HepG2 (cell line): ENCODE data around the gene KIAA0232. TPM values are rescaled to one million over a fixed set of nuclear protein-coding genes. Genes with fewer than 3 reads are reported as not detected.

Source experiments
- ATAC-seq: fragments of 200-7000 bp; cut with Tn5 transposase; 3 replicates; pipeline ENCODE4 v1.9.1; 2020; ENCODE audit warnings: mild to moderate bottlenecking, moderate library complexity
- BruUV-seq: library from RNA; stranded (reverse); fragments of 400-500 nt; replicated peaks from 2 replicates; lab custom pipeline; 2021; lab: Mats Ljungman, UMichigan
- CTCF ChIA-PET: fragments of 300-600 bp; formaldehyde crosslinking; extraction: SDS; loops from one replicate; lab custom pipeline; 2021; ENCODE audit warnings: low total read pairs, inconsistent platforms, low intra/inter-chr PET ratio; lab: Yijun Ruan, JAX
- POLR2A ChIA-PET: fragments of 350-600 bp; sonication (Branson Sonifier 250); formaldehyde crosslinking; loops from one replicate; lab custom pipeline; 2020; ENCODE audit warnings: antibody characterized with exemption, inconsistent platforms; lab: Yijun Ruan, JAX
- DNase-seq: peaks from one replicate; pipeline ENCODE4 v3.0.0-alpha.2; 2015; ENCODE audit warnings: low spot score
- FAIRE-seq: peaks from 3 replicates; lab custom pipeline; 2011; peaks lifted over from hg19 to GRCh38; lab: Jason Lieb, UNC
- H2AFZ ChIP-seq: one replicate; pipeline ENCODE4 v1.6.1; 2011; ENCODE audit warnings: low read length, inconsistent platforms
- H3K27ac ChIP-seq: fragments of 300-600 bp; 3 replicates; pipeline ENCODE4 v1.8.0; 2011; ENCODE audit warnings: mixed run types, mild to moderate bottlenecking, mixed read lengths, low read length, inconsistent platforms; ENCODE audit not compliant: insufficient read depth; ENCODE audit errors: extremely low read length
- H3K27me3 ChIP-seq, 2 experiments: fragments of 200-600 bp in 1 of 2; 2 replicates in 1 of 2; 3 replicates in 1 of 2; pipeline versions ENCODE4 v1.6.0 to v1.8.0; 2011; ENCODE audit warnings: low read length in 2 of 2, mild to moderate bottlenecking in 2 of 2, moderate library complexity in 2 of 2, inconsistent platforms in 1 of 2; ENCODE audit not compliant: insufficient read depth in 2 of 2, control insufficient read depth in 1 of 2
- H3K36me3 ChIP-seq, 2 experiments: fragments of 200-600 bp in 1 of 2; replicated peaks in 1 of 2; 2 replicates in 1 of 2; 3 replicates in 1 of 2; pipeline versions ENCODE4 v1.5.1 to v1.8.0; 2011; ENCODE audit warnings: low read length in 2 of 2, inconsistent platforms in 1 of 2; ENCODE audit not compliant: insufficient read depth in 2 of 2, control insufficient read depth in 1 of 2
- H3K4me1 ChIP-seq: 2 replicates; pipeline ENCODE4 v1.5.1; 2012; ENCODE audit warnings: low read length, inconsistent platforms; ENCODE audit not compliant: insufficient read depth
- H3K4me2 ChIP-seq: 2 replicates; pipeline ENCODE4 v1.6.0; 2011; ENCODE audit warnings: low read depth, low read length, inconsistent platforms
- H3K4me3 ChIP-seq, 3 experiments: fragments of 200-600 bp in 1 of 3; sonication (generic), shearing (Covaris generic) in 1 of 3; replicated peaks in 1 of 3; 2 replicates each; pipeline ENCODE4 v1.5.1; 2011 to 2016; ENCODE audit warnings: low read length in 3 of 3, inconsistent platforms in 2 of 3, low read depth in 2 of 3, mild to moderate bottlenecking in 2 of 3, control low read depth in 1 of 3, mixed read lengths in 1 of 3; ENCODE audit not compliant: insufficient read depth in 1 of 3
- H3K79me2 ChIP-seq: one replicate; pipeline ENCODE4 v1.6.1; 2011; ENCODE audit warnings: low read length, inconsistent platforms; ENCODE audit not compliant: insufficient read depth
- H3K9ac ChIP-seq: 2 replicates; pipeline ENCODE4 v1.6.0; 2011; ENCODE audit warnings: mild to moderate bottlenecking, low read depth, low read length, inconsistent platforms; ENCODE audit not compliant: insufficient read depth
- H3K9me3 ChIP-seq: 2 replicates; pipeline ENCODE4 v1.5.1; 2012; ENCODE audit warnings: mild to moderate bottlenecking, low read length
- H4K20me1 ChIP-seq: 2 replicates; pipeline ENCODE4 v1.6.0; 2011; ENCODE audit warnings: inconsistent platforms, mild to moderate bottlenecking, low read length, moderate library complexity; ENCODE audit not compliant: insufficient read depth
- ARID2 ChIP-seq: sonication (generic); formaldehyde crosslinking; IDR thresholded peaks from 2 replicates; pipeline ENCODE4 v1.8.1; 2022; ENCODE audit warnings: mild to moderate bottlenecking, missing genetic modification reagents, borderline replicate concordance
- BRCA1 ChIP-seq: sonication (generic); formaldehyde crosslinking; IDR thresholded peaks from 2 replicates; pipeline ENCODE4 v1.4.0; 2020; ENCODE audit warnings: missing genetic modification reagents
- DR1 ChIP-seq: sonication (generic); formaldehyde crosslinking; IDR thresholded peaks from 2 replicates; pipeline ENCODE4 v1.8.0; 2021; ENCODE audit warnings: mild to moderate bottlenecking, missing genetic modification reagents, inconsistent platforms
- HNF4A ChIP-seq: sonication (generic); formaldehyde crosslinking; IDR thresholded peaks from 2 replicates; pipeline ENCODE4 v1.4.0; 2020; ENCODE audit warnings: missing genetic modification reagents
- THYN1 ChIP-seq: sonication (generic); formaldehyde crosslinking; IDR thresholded peaks from 2 replicates; pipeline ENCODE4 v1.8.1; 2023; ENCODE audit warnings: low read depth, mild to moderate bottlenecking, moderate library complexity, missing genetic modification reagents, borderline replicate concordance
- ZBTB3 ChIP-seq: sonication (generic); formaldehyde crosslinking; IDR thresholded peaks from 2 replicates; pipeline ENCODE4 v1.4.0; 2020; ENCODE audit warnings: low read depth, mild to moderate bottlenecking, moderate library complexity, missing genetic modification reagents, borderline replicate concordance
- ZNF224 ChIP-seq: sonication (generic); formaldehyde crosslinking; IDR thresholded peaks from 2 replicates; pipeline ENCODE4 v1.5.0; 2020; ENCODE audit warnings: mild to moderate bottlenecking, missing genetic modification reagents
- ZNF235 ChIP-seq: sonication (generic); formaldehyde crosslinking; IDR thresholded peaks from 2 replicates; pipeline ENCODE4 v1.8.1; 2023; ENCODE audit warnings: mild to moderate bottlenecking, missing genetic modification reagents, borderline replicate concordance
- ZNF431 ChIP-seq: sonication (generic); formaldehyde crosslinking; IDR thresholded peaks from 2 replicates; pipeline ENCODE4 v1.9.0; 2022; ENCODE audit warnings: missing genetic modification reagents, low read depth, mild to moderate bottlenecking, borderline replicate concordance
- WGBS: methylation state at CpG from one replicate; pipeline ENCODE4 v1.1.6; 2017; ENCODE audit warnings: low lambda C conversion rate; 5-methylcytosine and 5-hydroxymethylcytosine counted together
- in situ Hi-C: cut with HindIII; loops from 2 replicates; pipeline ENCODE4 v1.10.0; 2017; ENCODE audit warnings: low pct_unique_long_range_greater_than_20kb; ENCODE audit not compliant: extremely low pct_ligation_motif_present
- intact Hi-C: fragments of 100-400 bp; cut with micrococcal nuclease; formaldehyde crosslinking; loops from one replicate; pipeline ENCODE4 v1.10.0; 2022; ENCODE audit not compliant: unreplicated experiment
- polyA plus RNA-seq, 8 experiments: library from polyadenylated mRNA; depleted of rRNA in 3 of 8; stranded (reverse) in 7 of 8; unstranded in 1 of 8; fragments of >200 nt; fragmentation: Illumina TruSeq in 4 of 8; extraction: Trizol in 4 of 8; gene quantifications; 2 replicates each; pipeline versions ENCODE4 v1.2.1 to v1.2.3, GENCODE V29; 2011 to 2016; ENCODE audit warnings: low read depth in 4 of 8, missing spikeins in 1 of 8, mixed read lengths in 1 of 8; ENCODE audit not compliant: insufficient read depth in 1 of 8
- total RNA-seq, 5 experiments: library from RNA; depleted of rRNA; stranded (reverse); fragments of >200 nt; fragmentation: Illumina TruSeq; extraction: Trizol; gene quantifications; 2 replicates each; pipeline ENCODE4 v1.2.3, GENCODE V29; 2016; ENCODE audit warnings: low read depth in 1 of 5
- TF ChIP-seq, protein P1 (sequence below): sonication (generic); formaldehyde crosslinking; IDR thresholded peaks from 2 replicates; pipeline ENCODE4 v1.5.0; 2020; ENCODE audit warnings: mild to moderate bottlenecking, missing genetic modification reagents, moderate library complexity
- TF ChIP-seq, protein P2 (sequence below): sonication (generic); formaldehyde crosslinking; IDR thresholded peaks from 2 replicates; pipeline ENCODE4 v1.4.0; 2020; ENCODE audit warnings: missing genetic modification reagents
- TF ChIP-seq, protein P3 (sequence below): sonication (generic); formaldehyde crosslinking; IDR thresholded peaks from 2 replicates; pipeline ENCODE4 v1.5.1; 2020; ENCODE audit warnings: mild to moderate bottlenecking, missing genetic modification reagents, borderline replicate concordance
- TF ChIP-seq, protein P4 (sequence below): sonication (generic); formaldehyde crosslinking; IDR thresholded peaks from 2 replicates; pipeline ENCODE4 v1.8.1; 2023; ENCODE audit warnings: mild to moderate bottlenecking, moderate library complexity, missing genetic modification reagents

Gene KIAA0232
- total and polyA plus RNA-seq, 2 of the 13 experiments (the other 11 are each of a cell fraction or from before 2014, with no cell fraction given) = 7.8 to 17.1 TPM

DNA sequence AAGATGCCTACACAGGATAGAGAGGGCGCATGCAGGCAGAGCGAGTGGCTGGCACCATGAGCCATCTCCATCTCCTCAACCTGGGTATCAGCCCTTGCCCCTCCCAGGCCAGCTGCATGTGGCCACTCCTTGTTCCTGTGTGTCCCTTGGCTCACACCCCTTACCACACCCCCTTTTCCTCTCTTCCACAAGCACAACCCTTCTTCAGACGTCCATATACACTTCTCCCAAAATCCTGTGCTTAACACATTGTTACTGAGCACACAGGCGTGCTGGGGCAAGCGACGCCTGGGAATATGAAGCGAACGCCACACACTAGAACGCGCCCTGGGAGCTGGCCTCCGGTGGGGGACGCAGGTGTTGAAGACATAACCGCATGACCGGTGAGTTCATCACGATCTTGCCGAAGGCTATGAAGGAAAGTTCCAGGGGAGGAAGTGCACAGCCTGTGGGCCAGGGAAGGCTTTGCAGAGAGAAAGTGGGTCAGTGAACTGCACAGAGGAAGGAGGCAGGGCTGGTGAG is 19.1 kb upstream of the KIAA0232 start (continued):
- no peak for TF ChIP-seq THYN1
- TF ChIP-seq, protein P1, sequence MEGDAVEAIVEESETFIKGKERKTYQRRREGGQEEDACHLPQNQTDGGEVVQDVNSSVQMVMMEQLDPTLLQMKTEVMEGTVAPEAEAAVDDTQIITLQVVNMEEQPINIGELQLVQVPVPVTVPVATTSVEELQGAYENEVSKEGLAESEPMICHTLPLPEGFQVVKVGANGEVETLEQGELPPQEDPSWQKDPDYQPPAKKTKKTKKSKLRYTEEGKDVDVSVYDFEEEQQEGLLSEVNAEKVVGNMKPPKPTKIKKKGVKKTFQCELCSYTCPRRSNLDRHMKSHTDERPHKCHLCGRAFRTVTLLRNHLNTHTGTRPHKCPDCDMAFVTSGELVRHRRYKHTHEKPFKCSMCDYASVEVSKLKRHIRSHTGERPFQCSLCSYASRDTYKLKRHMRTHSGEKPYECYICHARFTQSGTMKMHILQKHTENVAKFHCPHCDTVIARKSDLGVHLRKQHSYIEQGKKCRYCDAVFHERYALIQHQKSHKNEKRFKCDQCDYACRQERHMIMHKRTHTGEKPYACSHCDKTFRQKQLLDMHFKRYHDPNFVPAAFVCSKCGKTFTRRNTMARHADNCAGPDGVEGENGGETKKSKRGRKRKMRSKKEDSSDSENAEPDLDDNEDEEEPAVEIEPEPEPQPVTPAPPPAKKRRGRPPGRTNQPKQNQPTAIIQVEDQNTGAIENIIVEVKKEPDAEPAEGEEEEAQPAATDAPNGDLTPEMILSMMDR (CRISPR knock-in tag) = peak; percentile 53
- TF ChIP-seq, protein P2, sequence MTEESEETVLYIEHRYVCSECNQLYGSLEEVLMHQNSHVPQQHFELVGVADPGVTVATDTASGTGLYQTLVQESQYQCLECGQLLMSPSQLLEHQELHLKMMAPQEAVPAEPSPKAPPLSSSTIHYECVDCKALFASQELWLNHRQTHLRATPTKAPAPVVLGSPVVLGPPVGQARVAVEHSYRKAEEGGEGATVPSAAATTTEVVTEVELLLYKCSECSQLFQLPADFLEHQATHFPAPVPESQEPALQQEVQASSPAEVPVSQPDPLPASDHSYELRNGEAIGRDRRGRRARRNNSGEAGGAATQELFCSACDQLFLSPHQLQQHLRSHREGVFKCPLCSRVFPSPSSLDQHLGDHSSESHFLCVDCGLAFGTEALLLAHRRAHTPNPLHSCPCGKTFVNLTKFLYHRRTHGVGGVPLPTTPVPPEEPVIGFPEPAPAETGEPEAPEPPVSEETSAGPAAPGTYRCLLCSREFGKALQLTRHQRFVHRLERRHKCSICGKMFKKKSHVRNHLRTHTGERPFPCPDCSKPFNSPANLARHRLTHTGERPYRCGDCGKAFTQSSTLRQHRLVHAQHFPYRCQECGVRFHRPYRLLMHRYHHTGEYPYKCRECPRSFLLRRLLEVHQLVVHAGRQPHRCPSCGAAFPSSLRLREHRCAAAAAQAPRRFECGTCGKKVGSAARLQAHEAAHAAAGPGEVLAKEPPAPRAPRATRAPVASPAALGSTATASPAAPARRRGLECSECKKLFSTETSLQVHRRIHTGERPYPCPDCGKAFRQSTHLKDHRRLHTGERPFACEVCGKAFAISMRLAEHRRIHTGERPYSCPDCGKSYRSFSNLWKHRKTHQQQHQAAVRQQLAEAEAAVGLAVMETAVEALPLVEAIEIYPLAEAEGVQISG = no peak
- TF ChIP-seq, all 625 proteins: peak for 5

DNA sequence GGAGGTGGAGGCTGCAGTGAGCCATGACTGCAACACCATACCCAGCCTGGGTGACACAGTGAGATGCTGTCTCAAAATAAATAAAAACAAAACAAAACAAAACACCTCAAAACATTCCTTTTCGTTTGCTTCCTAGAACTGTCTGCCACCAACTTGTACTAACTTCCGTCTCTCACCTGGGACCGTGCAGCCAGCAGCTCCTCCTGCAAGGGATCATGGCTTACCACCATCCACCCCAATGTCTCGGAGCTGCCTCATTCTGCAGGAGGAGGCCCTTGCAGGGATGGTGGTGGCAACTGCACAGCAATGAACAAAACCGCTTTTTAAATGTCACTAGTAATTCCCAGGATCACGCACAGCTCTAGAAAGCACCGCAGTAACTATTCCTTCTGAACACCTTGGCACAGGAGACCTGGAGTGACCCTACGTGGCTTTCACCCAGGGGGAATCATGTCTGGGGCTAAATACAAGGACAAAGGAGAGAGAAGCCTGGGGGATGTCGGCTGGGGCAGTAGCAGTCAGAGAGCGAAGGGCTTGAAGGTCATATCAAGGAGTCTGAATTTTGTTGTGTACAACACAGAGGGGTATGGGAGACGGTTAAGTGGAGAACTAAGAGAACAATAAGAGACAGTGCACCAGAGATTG is 17.4 kb upstream of the KIAA0232 start:
- Histone ChIP-seq H3K36me3 (no peaks in the 10 kb centered on the region), H3K79me2 (no peaks in the 10 kb centered on the region), H3K4me2 (no peak overlapping the region), H3K4me1 (peaks cover 74% of the 10 kb centered on the region), H3K27ac (no peak overlapping the region), H4K20me1 (no peaks in the 10 kb centered on the region), H3K4me3 (no peak overlapping the region), H3K27me3 (no peaks in the 10 kb centered on the region), H3K9ac (no peak overlapping the region), H3K9me3 (no peaks in the 10 kb centered on the region), H2AFZ (no peak overlapping the region)
- WGBS = 65% methylated on average over 11 of the region's 11 CpGs
- intact Hi-C loops = loop anchor here (5.0 kb wide), 1 partner anchor 43 kb away; no protein-coding TSS in a partner anchor
- ChIA-PET POLR2A (no interaction called here), CTCF (no interaction called here)
- DNase-seq (no peak), ATAC-seq (no peak), FAIRE-seq (no peak)
- BruUV-seq = no TSS peak
- in situ Hi-C loops = no loop called here
- TF ChIP-seq, protein P3, sequence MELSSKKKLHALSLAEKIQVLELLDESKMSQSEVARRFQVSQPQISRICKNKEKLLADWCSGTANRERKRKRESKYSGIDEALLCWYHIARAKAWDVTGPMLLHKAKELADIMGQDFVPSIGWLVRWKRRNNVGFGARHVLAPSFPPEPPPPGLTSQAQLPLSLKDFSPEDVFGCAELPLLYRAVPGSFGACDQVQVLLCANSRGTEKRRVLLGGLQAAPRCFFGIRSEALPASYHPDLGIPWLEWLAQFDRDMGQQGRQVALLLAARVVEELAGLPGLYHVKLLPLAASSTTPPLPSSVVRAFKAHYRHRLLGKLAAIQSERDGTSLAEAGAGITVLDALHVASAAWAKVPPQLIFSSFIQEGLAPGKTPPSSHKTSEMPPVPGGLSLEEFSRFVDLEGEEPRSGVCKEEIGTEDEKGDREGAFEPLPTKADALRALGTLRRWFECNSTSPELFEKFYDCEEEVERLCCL = no peak
- TF ChIP-seq ARID2 (CRISPR knock-in tag) = no peak
- no peak for TF ChIP-seq BRCA1
- no peak for TF ChIP-seq DR1
- no peak for TF ChIP-seq HNF4A (CRISPR knock-in tag)
- no peak for TF ChIP-seq ZNF431 (CRISPR knock-in tag)
- TF ChIP-seq ZBTB3 (CRISPR knock-in tag) = no peak
- TF ChIP-seq, protein P4, sequence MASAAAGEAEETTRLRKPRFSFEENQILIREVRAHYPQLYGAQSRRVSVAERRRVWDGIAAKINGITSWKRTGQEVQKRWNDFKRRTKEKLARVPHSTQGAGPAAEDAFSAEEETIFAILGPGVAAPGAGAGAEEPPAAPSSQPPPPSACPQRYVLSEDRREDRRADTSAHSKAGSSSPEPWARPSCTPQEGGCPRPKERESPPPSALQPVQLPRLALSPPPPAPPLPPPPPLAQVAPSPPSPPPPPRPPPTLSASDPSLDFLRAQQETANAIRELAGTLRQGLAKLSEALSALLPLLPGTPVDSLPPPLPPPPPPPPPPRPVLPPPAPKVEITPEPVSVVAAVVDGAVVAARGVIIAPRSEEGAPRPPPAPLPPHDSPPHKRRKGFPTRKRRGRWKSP = no peak
- no peak for TF ChIP-seq ZNF224 (CRISPR knock-in tag)
- TF ChIP-seq ZNF235 (CRISPR knock-in tag) = no peak
